Measurements from ENCODE around the gene MAD2L1.
A peak's percentile ranks its signal among the peaks of the same experiment; 100 is the strongest.
"Not testable (repeated sequence)": the region's sequence is repeated elsewhere in the genome, so short reads cannot be mapped to it uniquely, and the experiment has no call there.

MAD2L1 gene

DNA sequence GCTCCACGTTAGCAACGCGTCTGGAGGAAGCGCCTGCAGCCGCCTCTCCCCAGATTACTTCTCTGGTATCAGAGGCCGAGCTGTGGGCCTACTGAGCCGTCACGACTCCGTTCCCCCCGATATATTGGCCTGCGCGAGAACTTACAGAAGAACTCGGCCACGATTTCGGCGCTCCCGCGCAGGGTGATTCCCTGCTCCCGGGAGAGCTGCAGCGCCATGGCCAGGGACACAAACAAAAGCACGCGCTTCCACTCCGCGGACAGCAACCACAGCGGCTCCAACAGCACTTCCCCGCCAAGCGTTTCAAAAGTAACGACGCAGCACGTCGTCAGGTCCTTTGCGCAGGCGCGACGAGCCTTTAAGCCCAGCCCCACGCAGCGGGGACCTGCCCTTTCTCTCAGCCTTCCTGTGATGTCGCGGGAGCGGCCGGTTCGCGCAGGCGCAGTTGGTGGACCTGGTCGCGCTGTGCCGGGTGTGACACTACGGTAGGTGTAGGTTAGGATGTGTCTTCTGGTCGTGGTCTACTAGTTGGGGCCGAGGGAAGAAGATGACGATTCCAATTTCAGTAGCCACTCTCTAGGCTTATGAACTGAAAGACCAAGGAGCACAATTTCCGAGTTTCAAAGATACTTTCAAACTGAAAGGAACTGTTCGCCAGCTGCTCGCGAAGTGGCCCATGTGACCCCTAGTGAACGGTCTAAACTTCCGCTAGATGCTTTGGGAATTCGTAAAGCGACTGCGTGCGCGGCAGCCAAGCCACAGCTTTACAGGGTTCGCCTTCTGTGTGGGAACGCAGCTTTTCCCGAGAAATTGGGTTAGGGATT lies at the start of gene MAD2L1:
MAD2L1 (minus strand) TSS at position 332 of the 824 bp plus-strand sequence; CDS start at position 218, 114 bp downstream.
- DNase-seq: peak; percentile 97

DNA sequence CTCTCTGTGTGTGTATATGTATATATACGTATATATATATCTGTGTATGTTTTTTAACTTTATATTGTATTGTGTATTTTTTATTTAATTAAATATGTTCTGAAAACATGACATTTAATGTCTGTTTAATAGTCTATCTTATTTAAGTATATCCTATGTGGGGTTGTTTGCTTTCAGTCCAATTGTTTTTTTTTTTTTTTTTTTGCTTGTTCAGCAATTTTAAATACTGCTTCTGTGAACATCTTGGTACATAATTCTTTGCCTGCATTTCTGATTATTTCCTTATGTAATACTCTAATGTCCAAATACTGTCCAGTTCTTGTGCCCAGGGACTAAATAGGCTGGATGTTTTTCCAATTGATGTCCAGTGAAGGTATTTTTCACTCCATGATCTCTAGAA lies 45.1 kb upstream of the MAD2L1 start:
- DNase-seq: no peak

DNA sequence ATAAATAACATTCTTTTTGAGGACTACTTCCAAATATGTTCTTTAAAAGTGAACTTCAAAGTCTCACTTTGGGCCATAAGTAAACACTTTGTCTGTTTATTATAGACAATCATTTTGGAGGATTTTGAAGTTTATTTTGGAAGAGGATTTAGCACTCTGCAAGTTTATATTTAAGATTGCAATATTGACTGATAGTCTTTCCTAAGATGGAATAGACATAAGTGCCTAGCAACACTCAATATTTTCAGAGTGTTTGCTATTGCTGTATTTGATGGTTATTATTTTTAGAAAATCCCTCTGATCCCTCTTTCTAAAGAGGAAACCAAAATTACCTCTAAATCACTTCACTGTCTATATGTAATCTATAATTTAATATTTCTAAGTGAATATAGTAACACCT lies 42.8 kb upstream of the MAD2L1 start:
- no peak for DNase-seq

DNA sequence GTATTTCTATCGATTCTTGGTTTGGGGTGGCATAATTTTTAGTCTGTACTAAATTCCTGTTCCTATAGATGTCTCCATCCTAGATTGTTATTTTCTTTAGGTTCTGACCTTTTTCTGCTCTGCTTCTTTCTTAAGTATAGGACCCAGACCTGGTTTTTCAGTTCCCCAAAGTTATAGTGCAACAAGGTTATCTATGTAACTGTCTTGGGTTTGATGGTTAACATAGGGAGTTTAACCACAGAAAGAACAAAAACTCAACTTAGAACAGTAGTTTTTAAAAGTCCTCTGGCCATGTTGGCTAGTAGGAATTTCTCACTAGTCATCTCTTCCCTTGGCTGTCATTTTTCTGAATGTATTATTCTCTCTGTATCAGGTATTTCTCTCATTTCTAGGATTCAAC lies 38.8 kb upstream of the MAD2L1 start:
- DNase-seq: no peak

DNA sequence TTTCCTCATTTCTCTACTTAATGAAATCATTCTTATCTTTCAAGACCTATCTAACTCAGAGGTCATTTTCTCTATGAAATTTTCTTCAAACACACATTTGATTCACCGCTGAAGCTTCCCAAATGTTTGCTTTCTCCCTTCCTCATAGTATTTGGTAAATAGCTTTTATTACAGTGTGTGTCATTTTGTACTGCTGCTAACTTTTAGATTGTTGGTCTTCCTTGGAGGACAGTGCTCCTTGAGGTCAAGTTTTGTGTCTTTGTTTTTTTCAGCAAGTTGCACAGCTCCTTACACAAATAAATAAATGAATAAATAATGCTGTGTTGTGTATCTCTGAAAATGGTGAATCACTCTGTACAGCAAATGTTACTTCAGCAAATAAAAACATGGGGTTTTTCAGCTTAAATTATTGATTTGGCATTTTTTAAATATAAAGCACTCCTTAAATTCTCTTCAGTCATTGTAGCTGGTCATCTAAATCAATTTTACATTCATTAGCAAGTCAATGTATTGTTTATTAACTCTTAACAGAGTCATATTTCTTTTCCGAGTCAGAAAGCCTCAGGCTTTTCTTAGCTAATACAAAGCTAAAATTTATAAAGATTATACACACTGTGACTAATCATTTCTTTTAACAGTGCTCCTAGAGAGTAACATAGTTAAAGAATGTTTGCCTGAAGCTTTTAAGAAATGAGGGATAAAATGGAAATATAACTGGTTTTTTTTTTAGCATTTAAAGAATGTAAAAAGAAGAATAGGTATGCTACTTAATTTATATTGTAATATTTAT lies 30.1 kb upstream of the MAD2L1 start:
- DNase-seq: no peak

DNA sequence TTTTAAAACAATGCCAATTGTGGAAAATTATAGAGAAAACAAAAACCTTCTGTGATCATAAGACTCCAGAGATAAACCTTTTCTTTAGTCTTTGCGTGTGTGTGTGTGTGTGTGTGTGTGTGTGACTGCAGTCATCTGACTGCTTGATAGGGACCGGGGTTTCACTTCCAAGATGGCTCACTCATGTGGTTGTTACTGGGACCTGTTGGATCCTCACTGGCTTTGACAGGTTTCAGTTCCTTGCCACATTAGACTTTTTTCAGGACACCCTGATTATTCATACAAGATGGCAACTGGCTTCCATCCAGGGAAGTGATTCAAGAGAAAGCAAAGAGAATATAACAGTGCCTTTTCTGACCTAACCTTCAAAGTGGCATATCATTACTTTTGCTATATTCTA lies 21.9 kb upstream of the MAD2L1 start:
- no peak for DNase-seq

DNA sequence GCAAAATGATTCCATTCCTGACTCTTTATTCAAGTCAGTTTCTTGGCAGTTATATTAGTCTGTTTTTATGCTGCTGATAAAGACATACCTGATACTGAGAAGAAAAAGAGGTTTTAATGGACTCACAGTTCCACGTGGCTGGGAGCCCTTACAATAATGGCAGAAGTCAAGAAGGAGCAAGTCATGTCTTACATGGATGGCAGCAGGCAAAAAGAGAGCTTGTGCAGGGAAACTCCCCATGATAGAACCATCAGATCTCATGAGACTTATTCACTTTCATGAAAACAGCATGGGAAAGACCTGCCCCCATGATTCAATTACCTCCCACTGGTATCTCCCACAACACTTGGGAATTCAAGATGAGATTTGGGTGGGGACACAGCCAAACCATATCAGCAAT lies 21.4 kb upstream of the MAD2L1 start:
- DNase-seq: not testable (repeated sequence)

DNA sequence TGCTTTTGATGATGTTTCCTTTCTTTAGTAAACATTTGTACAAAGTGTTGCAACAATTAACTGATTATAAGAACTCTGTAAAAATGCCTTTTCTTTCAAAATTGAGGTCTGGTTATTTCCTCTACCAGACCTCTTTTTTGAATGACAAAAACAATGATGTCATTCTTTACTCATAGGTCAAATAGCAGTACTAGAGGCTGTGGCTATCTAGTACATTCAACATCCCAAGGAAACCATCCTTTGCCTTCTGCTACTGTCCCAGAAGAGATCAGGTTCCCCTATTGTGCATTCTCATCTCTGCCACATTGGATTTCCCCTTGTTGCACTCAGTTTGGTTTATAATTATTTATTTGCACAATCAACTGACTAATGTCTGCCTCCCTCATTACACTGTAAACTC lies 19.1 kb upstream of the MAD2L1 start:
- no peak for DNase-seq

DNA sequence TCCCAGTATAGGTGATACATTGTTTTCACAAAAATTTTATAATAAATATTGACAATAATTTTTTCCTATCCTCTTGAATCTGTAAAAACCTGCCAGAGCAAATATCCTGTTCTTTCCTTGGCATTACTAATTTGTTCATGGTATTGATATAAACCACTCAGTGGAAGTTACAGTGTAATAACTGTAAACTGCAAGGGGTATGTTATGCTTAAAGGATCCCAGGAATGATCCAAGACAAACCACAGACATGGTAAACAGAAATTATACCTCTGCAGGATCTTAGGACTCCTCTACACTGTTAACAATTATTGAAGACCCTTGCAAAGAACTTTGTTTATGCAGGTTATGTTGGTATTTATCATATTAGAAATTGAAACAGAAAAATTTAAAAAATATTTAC lies 17.7 kb upstream of the MAD2L1 start:
- no peak for DNase-seq

DNA sequence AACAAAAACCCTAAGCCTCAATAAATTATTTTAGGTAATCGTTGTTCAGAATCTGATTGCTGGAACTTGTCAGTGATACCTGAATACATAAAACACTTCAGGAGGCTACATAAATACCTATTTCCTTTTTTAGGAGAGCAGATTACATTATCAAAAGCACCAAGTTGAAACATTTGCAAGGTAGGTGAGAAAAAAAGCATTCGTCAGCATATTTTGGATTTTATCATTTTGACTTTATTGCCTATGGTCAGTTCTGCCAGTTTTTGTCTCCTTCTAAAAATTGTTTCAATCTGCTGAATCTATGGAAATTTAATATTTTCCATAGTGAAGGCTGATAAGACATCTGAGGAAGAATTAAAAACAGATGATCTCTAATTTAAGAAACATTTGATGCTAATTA lies 16.5 kb upstream of the MAD2L1 start:
- DNase-seq: no peak

DNA sequence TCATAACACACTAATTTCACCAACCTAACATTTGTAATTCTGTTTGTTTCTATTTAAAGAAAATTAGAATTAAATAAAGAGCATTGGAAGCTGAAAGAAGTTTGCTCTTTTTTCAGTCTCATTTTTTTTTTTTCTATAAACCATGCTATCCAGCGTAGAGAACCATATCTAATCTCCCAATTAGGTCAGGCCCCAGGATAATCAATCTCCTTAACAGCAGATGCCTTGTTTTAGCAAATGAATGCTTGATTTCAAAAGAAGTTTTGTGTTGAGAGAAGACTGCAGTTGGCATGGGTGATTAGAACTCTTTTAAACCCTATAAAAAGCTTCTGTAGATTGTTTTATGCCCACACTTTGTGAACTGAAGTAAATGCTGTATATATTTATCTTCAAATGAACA lies 15.6 kb upstream of the MAD2L1 start:
- no peak for DNase-seq

DNA sequence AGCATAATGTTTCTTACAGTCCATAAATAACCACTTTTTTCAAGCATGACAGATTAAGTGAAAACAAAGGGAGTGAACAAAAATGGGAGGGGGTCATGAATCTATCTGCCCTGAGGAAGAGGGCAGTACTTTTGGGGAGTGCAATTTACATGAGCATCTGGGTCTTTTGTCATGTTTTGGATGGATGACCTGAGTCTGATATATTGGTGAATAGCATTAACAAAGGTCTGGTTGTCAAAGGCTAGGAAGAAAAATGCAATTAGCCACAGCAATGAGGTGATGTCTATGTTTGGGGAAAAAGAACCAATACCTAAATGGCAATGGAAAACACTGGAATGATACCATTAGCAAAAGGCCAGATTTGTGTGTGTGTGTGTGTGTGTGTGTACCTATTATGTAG lies 15.1 kb upstream of the MAD2L1 start:
- no peak for DNase-seq

DNA sequence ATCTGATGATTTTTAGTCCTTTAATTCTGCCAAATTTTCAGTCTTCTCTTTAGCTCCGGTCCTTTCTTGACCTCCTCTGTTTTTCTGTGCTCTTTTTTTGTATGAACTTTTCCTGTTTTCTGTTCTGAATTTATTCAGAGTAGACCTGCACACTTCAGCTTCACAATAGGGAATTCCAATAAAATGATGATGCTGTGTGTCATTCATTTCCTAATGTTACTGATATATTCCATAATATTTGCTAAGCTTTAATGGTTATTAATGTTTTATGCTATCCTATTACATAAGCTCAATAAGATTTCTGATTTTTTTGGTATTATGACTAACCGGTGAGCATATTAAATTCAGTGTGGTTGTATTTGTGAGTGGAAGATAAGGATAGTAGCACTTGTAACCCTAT lies 13.9 kb upstream of the MAD2L1 start:
- no peak for DNase-seq

DNA sequence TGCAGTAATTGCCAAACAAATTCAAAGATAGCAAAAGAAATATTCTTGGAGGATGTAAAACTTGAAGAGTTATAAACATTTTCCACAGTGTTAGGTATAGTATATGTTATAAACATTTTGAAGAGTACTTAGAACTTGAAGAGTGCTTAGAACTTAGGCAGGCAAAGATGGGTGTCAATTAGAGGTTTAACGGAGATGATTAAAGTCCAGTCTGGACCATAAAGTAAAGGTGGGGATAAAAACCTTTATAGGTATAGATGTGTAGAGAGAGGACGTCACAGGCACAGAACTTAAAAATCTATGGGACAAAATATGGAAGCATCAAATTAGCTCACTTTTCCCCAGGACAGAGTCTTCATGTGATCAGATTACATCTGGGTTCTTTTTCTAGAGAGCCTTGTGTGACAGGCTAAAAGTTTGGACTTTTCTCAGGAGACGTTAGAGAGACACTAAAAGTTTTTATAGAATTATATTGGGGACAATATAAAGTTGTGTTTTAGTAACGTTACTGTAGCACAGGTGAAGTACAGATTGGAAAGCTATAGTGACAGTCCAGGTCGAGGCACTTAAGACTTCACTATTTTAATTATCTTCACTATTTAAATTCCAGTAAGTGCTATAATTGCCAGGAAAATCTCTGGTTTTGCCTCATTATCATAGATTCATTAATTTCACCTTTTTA lies 13.3 kb upstream of the MAD2L1 start:
- no peak for DNase-seq

DNA sequence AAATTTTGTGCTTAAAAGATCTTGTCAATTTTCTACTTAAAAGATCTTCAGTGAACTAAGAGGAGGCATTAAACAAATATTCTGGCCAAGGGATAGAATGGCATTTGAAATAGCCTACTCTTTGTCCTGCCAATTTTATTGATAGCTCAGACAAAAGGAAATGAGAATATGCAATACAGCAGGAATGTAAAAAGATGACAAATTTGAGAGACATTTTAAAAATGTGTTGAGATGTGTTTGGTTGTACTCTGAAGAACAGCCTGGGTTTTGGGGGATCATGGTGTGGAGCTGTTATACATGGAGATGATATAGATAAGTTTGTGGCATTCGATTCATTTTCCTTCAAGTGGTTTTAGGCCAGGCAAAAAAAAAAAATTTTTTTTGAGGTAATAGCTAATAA lies 11.6 kb upstream of the MAD2L1 start:
- DNase-seq: no peak

DNA sequence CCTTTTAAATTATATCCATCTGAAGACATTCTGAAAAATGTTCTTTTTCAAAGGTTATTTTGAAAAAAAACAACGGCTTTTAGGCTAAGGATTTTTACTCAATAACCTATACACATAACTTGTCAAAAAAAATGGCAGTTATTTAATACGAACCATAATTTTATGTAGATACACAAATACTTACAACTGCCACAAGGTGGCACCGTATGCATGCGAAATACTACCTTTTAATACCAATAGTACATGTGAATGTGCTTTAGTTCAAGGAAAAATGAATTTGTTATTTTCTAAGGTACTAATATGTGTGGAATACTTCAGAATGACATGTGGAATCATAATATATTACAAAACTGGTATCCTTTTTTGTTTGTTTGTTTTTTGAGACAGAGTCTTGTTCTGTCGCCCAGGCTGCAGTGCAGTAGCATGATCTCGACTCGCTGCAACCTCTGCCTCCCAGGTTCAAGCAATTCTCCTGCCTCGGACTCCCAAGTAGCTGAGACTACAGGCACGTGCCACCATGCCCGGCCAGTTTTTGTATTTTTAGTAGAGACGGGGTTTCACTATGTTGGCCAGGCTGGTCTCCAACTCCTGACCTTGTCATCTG lies 4.6 kb upstream of the MAD2L1 start:
- DNase-seq: no peak

DNA sequence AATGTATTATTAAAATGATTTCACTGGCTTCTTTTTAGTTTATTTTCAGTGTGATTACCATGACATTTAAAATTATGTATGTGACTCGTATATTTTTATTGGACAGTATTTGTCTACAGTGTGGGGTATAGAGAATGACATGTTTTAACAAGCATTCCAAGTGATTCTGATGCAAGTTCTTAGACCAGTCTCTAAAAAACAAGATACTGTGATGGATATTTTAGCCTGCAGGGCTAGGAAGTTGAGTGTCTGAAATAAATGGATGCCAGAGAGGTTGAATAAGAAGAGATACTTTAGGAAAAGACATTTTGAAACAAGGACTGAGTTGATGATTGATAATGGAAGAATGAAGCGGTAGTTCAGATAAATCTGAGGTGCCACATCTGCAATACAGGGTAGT lies 3.5 kb upstream of the MAD2L1 start:
- no peak for DNase-seq

DNA sequence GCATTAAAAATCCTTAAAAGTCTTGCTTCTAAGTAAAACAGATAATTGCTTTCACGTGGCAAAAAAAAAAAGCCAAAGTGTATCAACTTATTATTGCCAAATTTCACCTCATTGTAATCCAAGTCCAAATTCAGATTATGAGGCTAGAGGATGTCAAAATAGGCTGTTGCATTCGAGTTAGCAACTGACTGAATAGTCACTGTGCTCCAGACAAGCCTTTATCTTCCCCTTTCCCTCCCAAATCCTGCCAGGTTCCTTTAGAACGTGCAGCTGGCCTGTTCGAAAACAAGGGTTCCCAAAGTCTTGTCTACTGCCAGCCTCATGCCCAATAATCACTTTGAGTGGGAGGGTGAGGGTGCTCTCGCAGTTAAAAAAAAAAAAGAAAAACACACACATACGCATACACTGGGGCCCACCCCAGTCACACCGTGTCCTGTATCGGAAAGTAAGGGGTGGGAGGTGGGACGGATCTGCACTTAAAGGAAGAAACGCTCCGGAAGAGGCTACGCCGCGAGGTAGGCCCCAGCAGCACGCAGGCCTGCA lies 603 bp downstream of the MAD2L1 start:
- DNase-seq: no peak

DNA sequence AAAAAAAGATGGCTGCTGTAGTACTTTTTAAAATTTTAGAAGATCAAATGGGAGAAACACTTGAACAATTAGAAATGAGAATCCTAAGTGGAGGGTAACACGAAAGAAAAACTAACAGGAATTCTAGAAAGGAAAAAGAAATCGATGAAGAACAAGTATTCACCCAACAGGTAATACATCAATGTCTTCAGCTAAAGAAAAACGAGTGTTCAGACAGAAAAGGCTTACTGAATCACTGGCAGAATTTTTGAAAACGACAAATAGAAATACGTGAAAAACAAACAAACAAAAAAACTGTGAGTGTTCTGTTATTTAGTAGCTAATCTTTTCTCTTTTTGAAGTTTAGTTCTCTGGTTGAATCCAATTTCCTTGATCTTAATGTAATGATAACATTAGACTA lies 1.8 kb downstream of the MAD2L1 start:
- DNase-seq: no peak

DNA sequence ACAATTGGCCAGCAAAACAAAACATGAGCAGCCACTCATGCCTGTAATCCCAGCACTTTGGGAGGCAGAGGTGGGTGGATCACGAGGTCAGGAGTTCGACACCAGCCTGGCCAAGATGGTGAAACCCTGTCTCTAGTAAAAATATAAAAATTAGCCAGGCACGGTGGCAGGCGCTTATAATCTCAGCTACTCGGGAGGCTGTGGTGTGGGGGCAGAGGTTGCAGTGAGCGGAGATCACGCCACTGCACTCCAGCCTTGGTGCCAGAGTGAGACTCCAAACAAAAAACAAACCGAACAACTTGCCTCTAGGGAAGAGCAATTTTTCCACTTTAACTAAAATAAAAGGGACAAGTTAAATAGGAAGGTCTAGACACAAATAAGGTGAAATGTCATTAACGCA lies 2.9 kb downstream of the MAD2L1 start:
- not testable (repeated sequence) for DNase-seq

DNA sequence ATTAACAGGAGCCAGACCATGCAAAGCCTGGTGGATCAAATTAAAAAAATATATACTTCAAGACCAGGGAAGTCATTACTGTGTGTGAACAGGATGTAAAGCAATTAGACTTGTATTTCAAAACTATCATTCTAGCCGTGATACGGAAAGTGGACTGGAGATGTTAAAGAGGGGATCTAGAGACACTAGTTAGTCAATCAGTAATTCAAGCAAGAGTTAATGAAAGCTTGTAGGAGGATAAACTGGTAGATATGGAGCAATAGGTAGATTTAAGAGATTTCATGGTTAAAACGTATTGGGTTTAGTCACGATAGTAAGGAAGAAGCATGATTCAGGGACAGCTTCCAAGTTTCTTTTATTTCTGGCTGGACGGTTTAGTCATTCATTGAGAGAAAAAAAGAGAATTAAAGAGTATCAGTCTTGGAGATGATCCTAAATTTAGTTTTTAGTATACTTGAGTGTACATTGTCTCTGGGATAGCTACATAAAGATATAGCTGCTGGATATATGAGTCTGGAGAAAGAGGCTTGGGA lies 3.9 kb downstream of the MAD2L1 start:
- no peak for DNase-seq

DNA sequence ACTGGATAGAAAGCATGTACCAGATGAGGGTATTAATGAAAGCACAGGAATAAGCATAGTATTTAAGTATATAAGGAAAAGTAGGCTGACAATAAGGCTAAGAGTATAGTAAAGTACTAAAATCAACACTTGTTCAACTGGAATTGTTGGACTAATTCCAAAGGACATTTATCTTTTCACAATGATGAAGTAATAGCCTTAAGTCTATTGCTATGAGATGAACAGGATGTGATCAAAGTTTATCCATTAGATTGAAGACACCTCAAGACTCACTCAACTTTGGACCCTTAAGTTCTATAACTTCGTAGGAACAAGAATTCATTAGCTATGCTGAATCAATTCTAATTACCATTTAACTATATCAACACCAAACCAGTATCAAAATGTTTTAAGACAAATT lies 7.6 kb downstream of the MAD2L1 start:
- no peak for DNase-seq

DNA sequence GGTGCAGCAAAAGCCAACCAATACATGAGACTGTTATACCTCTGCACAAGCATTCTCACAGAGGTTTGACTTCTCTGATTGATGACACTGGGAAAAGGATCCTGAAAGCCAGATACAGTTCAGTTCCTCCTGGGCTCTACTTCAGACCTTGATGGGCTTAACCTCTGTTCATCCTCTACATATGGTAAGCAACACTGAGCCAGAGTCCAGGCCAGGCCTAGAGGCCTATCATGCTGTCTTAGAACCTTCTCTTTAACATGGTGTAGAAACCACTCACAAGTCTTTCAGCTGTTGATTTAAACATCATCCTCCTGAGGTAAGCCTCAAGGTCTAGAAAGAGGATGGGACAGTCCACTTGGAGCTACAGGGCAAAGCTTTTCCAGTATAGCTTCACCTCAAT lies 9.2 kb downstream of the MAD2L1 start:
- no peak for DNase-seq
